GM11168 (cell line): ENCODE results near the gene SNX25.

Source experiments
- in situ Hi-C: fragments of 300-500 bp; cut with MboI; formaldehyde crosslinking; loops from one replicate; pipeline ENCODE4 v1.12.0; 2022; ENCODE audit warnings: low sequenced_read_pairs; ENCODE audit not compliant: unreplicated experiment

The SNX25 gene

DNA sequence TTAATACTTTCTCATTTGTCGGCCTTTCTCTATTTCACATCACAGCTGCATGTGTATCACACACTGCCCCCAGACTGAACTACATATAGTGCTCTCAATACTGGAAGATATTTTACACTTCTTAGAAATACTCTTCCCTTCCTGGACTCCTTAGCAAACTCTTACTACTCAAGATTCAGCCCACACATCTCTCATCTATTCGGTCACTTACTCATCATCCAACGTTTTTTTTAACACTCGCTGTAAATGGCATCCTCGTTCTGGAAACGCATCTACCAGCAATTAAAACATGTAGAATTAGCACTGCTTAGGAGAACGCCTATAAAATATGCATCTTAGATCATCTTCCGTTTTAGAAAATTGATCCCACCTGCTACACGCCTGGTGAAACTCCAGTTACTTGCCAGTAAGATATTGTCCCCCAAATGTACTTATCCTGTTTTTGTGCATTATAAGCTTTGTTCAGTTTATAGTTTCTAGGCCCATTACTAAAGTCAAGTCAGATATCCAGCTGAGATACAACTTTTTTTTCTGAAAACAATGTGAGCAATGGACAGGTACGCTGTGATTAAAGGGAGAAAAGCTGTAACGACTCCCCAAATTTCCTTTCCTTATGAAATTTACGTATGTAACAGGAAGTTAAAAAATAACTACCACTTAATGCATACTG, 185.3 kb downstream of the SNX25 start:
- in situ Hi-C loops = no loop called here

DNA sequence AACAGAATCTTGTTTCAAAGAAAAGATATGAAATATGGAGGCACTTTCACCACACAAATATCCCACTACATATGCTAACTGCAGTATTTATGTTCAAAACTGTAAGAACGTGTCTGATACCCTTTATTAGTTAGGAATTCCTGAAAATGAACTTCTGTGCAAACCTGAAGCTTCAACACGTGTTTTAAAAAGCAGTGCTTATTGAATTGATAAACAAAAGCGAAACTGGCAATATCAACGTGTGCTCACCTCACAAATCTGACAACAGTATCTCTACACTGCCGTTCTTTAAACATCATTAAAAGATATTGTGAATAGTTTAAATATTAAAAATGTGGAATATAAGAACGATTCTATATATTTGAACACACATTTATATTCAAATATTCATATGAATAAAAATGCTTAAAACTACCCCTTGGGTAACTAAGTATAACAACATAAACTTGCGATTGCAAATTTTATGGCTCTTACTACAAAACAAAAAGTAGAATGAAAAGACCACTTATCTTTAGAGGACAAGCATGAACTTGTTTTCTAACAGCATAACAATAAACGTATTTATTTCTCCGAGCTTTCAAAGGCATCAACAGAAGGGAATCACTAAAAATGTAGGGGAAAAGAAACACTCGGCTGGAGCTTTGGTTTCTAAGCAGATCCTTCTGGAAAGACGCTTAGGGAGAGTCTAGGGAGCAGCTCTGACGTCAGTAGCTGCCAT, 186.0 kb downstream of the SNX25 start, which contains the start of gene LRP2BP:
TSS of gene LRP2BP (minus strand) at position 687 of the 718 bp plus-strand sequence. CDS start 17,738 bp downstream, outside the sequence.
- in situ Hi-C loops = no loop called here

DNA sequence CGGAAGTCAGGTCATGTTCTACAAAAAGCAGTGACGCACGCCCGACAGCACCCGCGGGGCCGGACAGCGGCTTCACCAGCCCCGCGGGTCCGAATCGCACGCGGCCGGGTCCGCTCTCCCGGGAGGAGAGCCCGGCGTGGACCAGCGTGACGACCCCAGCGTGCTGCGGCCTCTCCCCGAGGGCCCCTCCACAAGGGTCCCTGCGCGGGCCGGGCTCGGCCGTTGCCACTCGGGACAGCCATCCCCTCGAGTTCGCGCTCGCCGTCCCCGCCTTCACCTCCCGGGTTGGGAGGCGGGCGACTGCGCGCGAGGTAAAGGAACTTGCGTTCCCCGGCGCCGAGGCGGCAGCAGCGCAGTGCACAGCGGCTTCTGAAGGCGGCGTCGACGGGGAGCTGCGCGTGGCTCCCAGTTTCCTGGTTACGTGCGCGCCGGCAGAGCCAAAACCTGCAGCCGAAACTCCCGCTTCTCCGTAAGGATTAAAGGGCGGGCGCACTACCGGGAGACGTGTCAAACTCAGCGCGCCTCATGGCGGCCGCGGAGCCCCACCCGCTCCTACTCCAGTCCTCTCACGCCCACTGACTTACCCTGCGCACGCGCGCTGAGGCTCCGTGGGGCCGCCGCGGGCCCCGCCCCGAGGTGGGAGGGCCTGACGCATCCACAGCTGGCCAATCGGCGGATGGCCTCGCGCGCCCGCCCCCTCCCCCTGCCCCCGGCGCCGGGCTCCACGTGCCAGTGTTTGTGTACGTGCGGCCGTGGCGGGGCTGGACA, 186.7 kb downstream of the SNX25 start:
- in situ Hi-C loops = no loop called here

DNA sequence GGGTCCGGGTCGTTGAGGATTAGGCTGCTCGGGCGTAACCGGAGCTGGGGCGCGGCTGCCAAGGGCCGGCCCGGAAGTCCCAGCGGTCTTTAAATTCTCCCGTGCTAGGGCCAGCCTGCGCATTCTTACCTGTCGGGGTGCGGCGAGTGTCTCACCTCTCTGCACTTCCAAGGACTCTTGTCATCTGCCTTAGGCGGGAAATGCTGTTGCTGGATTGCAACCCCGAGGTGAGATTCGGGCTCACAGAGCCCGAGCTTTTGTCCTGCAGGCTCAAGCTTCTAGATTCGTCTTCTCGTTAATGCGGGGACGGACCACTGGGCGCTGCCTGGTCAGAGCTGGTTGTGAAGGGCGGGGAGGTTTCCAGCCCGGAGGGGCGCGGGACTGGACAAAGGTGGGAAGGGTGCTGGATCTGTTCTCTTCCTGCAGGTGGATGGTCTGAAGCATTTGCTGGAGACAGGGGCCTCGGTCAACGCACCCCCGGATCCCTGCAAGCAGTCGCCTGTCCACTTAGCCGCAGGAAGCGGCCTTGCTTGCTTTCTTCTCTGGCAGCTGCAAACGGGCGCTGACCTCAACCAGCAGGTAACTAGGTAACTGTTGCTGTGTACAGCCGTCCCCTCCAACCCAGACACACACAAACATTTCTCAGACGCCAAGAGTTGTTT, 187.5 kb downstream of the SNX25 start, which contains the start of gene ANKRD37:
TSS of gene ANKRD37 (plus strand) at position 118 of the 662 bp plus-strand sequence. CDS start at position 201, 83 bp downstream.
- in situ Hi-C loops = no loop called here

DNA sequence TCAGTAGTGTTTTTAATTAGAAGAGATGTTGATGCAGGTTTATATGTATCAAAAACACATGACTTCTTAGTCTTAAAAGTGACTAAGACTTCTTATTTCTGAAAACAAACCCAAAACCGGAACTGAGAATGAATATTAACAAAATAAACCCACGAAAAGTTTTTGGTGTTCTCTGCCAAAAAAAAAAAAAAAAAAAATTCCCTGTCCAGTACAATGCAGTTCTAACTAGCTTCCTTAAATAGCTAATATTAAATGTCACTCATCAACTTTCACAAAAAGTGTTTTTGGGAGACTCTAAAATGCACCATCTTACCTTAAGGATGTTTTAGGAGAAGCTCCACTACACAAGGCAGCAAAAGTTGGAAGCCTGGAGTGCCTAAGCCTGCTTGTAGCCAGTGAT, 189.2 kb downstream of the SNX25 start:
- in situ Hi-C loops = no loop called here

- in situ Hi-C loops = no loop called here
Measured at GRCh38 chr4:185399466-185399865, 190.1 kb downstream of the SNX25 start.

GRCh38 chr4:185404031-185404430, 194.6 kb downstream of the SNX25 start:
- in situ Hi-C loops = no loop called here

- in situ Hi-C loops = no loop called here
Measured at GRCh38 chr4:185405296-185405999, 196.1 kb downstream of the SNX25 start.

GRCh38 chr4:185408432-185408831, 199.0 kb downstream of the SNX25 start:
- in situ Hi-C loops = no loop called here

DNA sequence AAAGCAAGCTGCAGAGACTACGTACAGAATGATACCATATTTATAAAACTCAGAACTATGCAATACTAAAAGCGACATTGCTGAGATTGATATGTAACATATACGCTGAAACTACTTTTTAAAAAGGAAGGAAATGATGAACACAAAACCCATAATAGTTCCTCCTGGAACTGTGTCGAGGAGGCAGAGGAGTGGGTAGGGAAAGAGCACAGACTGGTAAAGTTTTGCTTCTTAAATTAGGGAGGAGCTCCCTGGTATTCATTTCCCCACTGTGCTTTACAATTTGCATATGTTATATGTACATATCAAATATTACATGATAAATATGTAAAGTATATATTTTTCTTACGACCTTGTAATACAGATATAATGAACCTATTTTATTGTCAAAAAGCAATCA, 202.5 kb downstream of the SNX25 start:
- in situ Hi-C loops = no loop called here

DNA sequence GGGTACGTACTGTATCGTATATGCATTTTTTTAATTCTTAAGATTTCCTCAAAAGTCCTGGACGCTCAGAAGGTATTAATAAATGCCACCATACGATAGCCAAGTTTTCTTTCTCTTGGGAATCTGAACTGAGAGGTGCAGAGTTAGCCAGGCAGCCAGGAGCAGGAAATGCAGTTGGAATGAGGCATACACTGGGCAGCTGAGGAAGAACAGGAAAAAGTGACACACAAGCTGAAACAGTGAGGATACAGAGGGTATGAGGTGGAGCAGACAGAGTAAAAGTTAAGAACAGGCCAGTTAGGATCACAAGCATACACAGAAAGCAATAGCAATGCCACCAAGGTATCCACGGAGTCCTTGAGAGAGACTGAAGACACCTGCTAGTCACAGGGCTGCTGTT, 203.0 kb downstream of the SNX25 start:
- in situ Hi-C loops = no loop called here
